ENCODE results near the gene KRTAP6-3. TPM values are rescaled to one million over a fixed set of nuclear protein-coding genes. Genes with fewer than 3 reads are reported as not detected.

Gene KRTAP6-3
- total RNA-seq, 1 donor from 2014 or later = not detected

DNA sequence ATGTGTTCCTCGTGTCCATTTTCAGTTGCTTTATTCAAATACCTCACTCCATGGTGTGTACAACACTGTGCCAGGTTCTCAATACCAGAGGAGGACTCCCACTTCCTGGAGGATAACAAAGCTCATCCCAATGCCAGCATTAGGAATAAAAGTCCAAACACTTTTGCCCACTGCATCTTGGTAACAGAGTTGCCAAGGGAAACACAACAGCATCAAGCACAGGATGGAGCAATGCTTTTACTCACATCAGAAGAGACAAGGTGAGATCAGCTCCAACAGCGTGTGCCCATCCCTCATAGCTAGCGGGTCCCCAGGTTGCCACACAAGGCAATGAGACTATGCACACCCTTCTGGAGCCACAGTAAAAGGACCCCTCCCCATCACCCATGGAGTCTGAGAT is 31.1 kb downstream of the KRTAP6-3 start:
- H3K4me3 Mint-ChIP-seq = no peak overlapping the region
- H3K27ac Mint-ChIP-seq = no peak overlapping the region
- no peaks in the 10 kb centered on the region for H3K36me3 Mint-ChIP-seq
- peaks cover 51% of the 10 kb centered on the region for H3K9me3 Mint-ChIP-seq
- DNase-seq (ENCODE audit: low spot score in 2 of 2, unreplicated experiment in 2 of 2) = no peak
- no peaks in the 10 kb centered on the region for H3K27me3 Mint-ChIP-seq (ENCODE audit: low read depth)
- H3K4me1 Mint-ChIP-seq = no peaks in the 10 kb centered on the region
- TF ChIP-seq, protein P1, sequence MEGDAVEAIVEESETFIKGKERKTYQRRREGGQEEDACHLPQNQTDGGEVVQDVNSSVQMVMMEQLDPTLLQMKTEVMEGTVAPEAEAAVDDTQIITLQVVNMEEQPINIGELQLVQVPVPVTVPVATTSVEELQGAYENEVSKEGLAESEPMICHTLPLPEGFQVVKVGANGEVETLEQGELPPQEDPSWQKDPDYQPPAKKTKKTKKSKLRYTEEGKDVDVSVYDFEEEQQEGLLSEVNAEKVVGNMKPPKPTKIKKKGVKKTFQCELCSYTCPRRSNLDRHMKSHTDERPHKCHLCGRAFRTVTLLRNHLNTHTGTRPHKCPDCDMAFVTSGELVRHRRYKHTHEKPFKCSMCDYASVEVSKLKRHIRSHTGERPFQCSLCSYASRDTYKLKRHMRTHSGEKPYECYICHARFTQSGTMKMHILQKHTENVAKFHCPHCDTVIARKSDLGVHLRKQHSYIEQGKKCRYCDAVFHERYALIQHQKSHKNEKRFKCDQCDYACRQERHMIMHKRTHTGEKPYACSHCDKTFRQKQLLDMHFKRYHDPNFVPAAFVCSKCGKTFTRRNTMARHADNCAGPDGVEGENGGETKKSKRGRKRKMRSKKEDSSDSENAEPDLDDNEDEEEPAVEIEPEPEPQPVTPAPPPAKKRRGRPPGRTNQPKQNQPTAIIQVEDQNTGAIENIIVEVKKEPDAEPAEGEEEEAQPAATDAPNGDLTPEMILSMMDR (IDR thresholded peaks at IDR 0.05; ENCODE audit: unreplicated experiment) = no peak

- no peaks in the 10 kb centered on the region for H3K36me3 Mint-ChIP-seq
- no peaks in the 10 kb centered on the region for H3K4me1 Mint-ChIP-seq
- H3K27ac Mint-ChIP-seq = no peak overlapping the region
- no peak for DNase-seq (ENCODE audit: low spot score in 2 of 2, unreplicated experiment in 2 of 2)
- no peaks in the 10 kb centered on the region for H3K27me3 Mint-ChIP-seq (ENCODE audit: low read depth)
- H3K4me3 Mint-ChIP-seq = no peak overlapping the region
- TF ChIP-seq, protein P1 (IDR thresholded peaks at IDR 0.05; ENCODE audit: unreplicated experiment) = no peak
- peaks cover 53% of the 10 kb centered on the region for H3K9me3 Mint-ChIP-seq
Measured at GRCh38 chr21:30625449-30626165, 33.4 kb downstream of the KRTAP6-3 start.

GRCh38 chr21:30628109-30628508 is 35.9 kb downstream of the KRTAP6-3 start:
- Mint-ChIP-seq H3K27me3 (ENCODE audit: low read depth) (no peaks in the 10 kb centered on the region), H3K36me3 (no peaks in the 10 kb centered on the region), H3K4me1 (no peaks in the 10 kb centered on the region), H3K9me3 (peaks cover 61% of the 10 kb centered on the region), H3K4me3 (no peak overlapping the region), H3K27ac (no peak overlapping the region)
- DNase-seq (ENCODE audit: low spot score in 2 of 2, unreplicated experiment in 2 of 2) = no peak
- TF ChIP-seq, protein P1 (IDR thresholded peaks at IDR 0.05; ENCODE audit: unreplicated experiment) = no peak

DNA sequence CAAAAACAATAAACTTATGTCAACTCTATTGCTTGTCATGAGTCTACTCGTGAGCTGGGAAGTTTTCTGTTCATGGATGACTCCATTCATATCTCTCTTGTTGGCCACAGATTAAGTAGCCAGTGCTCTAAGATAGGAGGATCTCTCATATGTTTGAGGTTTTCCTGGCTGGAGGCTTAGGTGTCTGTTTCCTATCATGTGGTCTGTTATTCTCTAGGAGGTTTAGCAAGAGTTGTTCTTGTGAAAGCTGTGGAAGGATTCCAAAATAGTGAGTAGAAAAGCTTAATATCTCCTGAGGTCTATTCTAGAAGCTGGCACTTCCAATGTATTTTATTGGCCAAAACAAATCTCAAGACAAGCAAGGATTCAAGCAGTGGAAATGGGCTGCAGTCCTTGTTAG is 37.0 kb downstream of the KRTAP6-3 start:
- no peaks in the 10 kb centered on the region for H3K36me3 Mint-ChIP-seq
- TF ChIP-seq, protein P1 (IDR thresholded peaks at IDR 0.05; ENCODE audit: unreplicated experiment) = no peak
- no peak for DNase-seq (ENCODE audit: low spot score in 2 of 2, unreplicated experiment in 2 of 2)
- no peak overlapping the region for H3K4me3 Mint-ChIP-seq
- no peaks in the 10 kb centered on the region for H3K4me1 Mint-ChIP-seq
- peaks cover 62% of the 10 kb centered on the region for H3K9me3 Mint-ChIP-seq
- H3K27me3 Mint-ChIP-seq (ENCODE audit: low read depth) = no peaks in the 10 kb centered on the region
- H3K27ac Mint-ChIP-seq = no peak overlapping the region

GRCh38 chr21:30634906-30635305 is 42.7 kb downstream of the KRTAP6-3 start, which contains the start of gene KRTAP20-2:
Gene KRTAP20-2 (plus strand): TSS chr21:30635206. CDS start chr21:30635264, 58 bp downstream.
- TF ChIP-seq, protein P1 (IDR thresholded peaks at IDR 0.05; ENCODE audit: unreplicated experiment) = no peak
- Mint-ChIP-seq H3K9me3 (peaks cover 52% of the 10 kb centered on the region), H3K36me3 (no peaks in the 10 kb centered on the region), H3K27me3 (ENCODE audit: low read depth) (no peaks in the 10 kb centered on the region), H3K27ac (no peak within 1 kb of the TSS), H3K4me3 (no peak within 1 kb of the TSS), H3K4me1 (no peaks in the 10 kb centered on the region)
- no peak for DNase-seq (ENCODE audit: low spot score in 2 of 2, unreplicated experiment in 2 of 2)
